Keratinocyte (primary cell): ENCODE results near the gene MAD1L1.
"Not testable (repeated sequence)": the region's sequence is repeated elsewhere in the genome, so short reads cannot be mapped to it uniquely, and the experiment has no call there.

ENCODE experiments used
- EZH2 ChIP-seq: IDR thresholded peaks from one replicate; pipeline ENCODE4 v1.6.1; 2012; ENCODE audit warnings: inconsistent platforms, mild to moderate bottlenecking, low read length, moderate library complexity
- TF ChIP-seq, protein P1 (sequence below), 3 experiments: IDR thresholded peaks in 1 of 3; conservative IDR thresholded peaks in 1 of 3; optimal IDR thresholded peaks in 1 of 3; 2 replicates in 2 of 3; 3 replicates in 1 of 3; pipeline versions ENCODE3 to v1.5.1; 2011; ENCODE audit warnings: low read length in 3 of 3, mild to moderate bottlenecking in 3 of 3, moderate library complexity in 2 of 3, control low read depth in 1 of 3, inconsistent platforms in 1 of 3; ENCODE audit not compliant: insufficient read depth in 2 of 3; ENCODE audit errors: extremely low read depth in 1 of 3

DNA sequence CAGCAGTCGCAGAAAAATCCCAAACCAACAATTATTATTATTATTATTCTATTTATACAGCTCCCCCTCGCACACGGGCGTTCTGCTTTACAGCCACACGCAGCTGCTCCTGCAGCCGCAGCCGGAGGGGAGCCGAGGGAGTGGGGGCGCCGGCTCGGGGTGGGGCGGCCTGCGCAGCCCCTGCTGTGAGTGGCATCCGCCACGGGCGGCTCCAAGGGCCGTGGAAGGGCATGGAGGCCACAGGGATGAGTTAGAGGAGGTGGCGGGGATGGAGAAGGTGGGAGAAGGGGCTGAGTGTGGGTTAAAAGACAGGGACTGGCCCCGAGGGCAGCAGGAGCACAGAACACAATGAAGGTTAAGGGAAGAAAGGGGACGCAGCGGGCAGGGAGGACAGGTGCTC, 405.8 kb downstream of the MAD1L1 start:
- TF ChIP-seq, protein P1, sequence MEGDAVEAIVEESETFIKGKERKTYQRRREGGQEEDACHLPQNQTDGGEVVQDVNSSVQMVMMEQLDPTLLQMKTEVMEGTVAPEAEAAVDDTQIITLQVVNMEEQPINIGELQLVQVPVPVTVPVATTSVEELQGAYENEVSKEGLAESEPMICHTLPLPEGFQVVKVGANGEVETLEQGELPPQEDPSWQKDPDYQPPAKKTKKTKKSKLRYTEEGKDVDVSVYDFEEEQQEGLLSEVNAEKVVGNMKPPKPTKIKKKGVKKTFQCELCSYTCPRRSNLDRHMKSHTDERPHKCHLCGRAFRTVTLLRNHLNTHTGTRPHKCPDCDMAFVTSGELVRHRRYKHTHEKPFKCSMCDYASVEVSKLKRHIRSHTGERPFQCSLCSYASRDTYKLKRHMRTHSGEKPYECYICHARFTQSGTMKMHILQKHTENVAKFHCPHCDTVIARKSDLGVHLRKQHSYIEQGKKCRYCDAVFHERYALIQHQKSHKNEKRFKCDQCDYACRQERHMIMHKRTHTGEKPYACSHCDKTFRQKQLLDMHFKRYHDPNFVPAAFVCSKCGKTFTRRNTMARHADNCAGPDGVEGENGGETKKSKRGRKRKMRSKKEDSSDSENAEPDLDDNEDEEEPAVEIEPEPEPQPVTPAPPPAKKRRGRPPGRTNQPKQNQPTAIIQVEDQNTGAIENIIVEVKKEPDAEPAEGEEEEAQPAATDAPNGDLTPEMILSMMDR (optimal IDR thresholded peaks at IDR 0.05 in 1 of 3, IDR thresholded peaks at IDR 0.05 in 1 of 3, conservative IDR thresholded peaks at IDR 0.05 in 1 of 3; ENCODE audit: extremely low read depth in 1 of 3, insufficient read depth in 2 of 3, low read length in 3 of 3) = not testable (repeated sequence)
- not testable (repeated sequence) for TF ChIP-seq EZH2
